NCI-H2081 treated with DMSO at 0.1 percent for 48 hours (cell line): ENCODE results near the gene RAB17.

Source experiments
- DNase-seq: peaks from one replicate; lab custom pipeline; 2025; lab: John Stamatoyannopoulos, UW

Gene RAB17

GRCh38 chr2:237558961-237559641 is 31.4 kb downstream of the RAB17 start:
- no peak for DNase-seq

DNA sequence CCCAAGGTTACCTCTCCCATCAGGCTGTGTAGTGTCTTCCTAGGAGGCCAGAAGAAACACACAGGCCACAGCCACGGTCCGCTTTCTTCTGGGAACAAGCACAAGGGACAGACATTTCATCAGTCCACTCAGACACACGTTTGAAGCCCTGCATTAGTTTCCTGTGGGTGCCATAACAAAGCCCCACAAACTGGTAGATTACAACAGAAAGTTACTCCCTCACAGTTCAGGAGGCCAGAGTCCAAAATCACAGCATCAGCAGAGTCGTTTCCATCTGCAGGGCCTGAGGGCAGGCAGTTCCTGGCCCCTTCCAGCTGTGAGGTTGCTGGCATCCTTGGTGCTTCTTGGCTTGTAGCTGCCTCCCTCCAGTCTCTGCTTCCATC is 32.9 kb downstream of the RAB17 start:
- no peak for DNase-seq

DNA sequence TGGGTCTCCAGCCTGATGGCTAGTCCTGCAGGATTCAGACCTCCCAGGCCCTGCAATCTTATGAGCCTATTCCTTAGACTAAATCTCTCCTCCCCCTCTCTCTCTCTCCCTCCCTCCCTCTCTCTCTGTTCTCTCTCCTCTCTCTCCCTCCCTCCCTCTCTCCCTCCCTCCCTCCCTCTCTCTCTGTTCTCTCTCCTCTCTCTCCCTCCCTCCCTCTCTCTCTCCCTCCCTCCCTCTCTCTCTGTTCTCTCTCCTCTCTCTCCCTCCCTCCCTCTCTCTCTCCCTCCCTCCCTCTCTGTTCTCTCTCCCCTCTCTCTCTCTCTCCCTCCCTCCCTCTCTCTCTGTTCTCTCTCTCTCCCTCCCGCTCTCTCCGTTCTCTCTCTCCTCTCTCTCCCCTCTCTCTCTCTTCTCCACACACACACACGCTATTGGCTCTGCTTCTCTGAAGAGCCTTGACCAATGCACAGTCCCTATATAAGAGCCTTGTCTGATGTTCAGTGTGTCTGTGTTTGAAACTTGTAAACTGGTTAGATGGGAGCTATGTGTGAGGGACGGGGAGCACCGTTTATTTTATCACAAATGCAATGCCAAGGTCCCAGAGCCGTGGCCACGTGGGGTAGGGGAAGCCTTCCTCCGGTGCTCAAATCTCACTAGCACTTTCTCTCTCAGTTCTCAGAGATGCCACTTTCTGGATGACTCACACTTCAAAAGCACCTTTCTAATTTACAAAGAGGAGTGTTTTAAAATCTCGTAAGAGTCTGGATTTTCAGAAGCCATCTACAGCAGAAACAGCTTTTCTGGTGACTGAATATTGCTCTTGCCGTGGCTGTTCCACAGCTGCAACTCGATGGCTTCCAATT is 33.5 kb downstream of the RAB17 start:
- no peak for DNase-seq

DNA sequence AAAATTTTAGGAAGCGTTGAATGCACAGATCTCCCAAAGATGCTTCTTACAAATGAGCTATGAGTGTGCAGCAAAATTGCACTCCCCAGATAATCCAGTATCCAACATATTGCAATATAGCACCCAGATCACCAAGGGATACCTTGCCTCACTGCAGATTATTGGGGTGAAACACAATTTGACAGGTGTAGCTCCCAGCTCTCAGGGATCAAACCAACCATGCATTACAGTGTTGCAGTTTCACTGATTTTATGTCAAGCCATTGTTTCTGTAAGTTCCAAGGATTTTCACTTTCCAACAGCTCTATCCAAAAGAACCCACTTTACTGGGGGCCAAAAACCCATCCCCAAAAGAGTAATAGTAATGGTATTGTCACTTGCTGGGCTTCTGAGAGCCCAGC is 35.0 kb downstream of the RAB17 start:
- DNase-seq: no peak

DNA sequence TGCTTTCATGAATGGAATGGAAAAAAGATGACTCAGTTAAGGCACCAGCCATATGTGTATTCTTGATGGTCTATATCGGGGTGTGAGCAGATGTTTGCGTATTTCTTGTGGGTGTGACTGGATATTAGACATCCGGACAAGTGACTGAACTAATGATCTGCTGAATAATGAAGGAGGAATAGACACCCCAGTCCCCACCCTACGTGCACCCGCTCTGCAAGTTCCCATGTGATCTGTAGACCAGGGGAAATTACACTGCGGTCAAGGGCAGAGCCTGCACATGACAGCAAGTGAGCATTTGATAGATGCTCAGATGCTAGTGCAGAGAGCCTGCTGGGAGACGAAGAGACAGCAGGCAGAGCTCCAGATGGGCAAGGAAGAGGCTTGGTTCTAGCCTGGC is 36.6 kb downstream of the RAB17 start:
- no peak for DNase-seq

DNA sequence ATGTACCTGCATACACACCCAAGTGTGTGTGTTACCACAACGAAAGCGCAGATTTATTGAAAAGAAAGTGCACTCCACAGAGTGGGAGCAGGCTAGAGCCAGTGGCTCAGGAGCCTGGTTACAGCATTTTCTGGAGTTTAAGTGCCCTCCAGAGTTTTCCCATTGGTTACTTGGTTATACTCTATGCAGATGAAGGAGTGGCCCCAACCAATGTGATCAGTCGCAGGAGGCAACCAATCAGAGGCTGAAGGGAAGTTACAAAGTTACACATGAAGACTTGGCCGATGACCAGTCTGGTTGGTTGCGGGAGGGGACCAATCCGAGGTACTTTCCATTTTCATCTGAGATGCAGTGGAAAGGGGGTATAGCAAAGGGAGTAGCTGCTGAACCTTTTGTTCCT is 37.6 kb downstream of the RAB17 start:
- DNase-seq: no peak

GRCh38 chr2:237551071-237551574 is 39.4 kb downstream of the RAB17 start:
- DNase-seq: no peak

DNA sequence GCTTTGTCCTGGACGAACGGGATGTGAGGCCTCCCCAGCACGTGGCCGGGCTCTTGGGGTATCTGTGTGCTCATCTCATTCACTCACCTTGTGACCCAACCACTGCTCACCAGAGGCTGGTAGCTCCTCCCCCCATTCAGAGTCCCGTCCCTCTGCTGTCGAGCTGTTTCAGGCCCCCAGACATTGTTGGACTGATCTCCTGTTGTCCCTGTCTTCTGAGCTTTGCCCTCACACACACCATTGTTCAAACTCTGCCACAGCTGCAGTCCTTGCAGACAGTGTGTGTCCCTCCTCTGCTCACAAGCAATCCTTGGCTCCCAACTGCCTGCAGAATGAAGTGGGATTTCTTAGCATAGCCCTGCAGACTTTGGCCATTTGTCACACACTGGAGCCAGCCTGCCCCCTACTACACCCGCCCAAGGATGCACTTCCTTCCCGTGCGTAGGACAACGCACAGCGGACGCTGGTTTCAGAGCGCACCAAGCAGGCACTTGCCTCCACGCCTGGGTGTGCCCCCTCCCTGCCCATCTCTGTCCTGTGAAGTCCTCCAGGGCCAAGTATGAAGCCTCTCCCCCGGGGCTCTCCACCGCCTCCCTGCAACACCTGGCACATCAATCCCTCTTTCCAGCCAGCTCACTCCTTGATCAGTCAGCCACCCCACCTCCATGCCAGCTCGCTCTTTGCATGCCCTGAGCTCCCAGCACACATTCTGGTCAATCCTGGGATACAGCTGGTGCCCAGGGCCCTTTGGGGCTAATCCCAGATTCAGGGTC is 40.7 kb downstream of the RAB17 start:
- DNase-seq: no peak

DNA sequence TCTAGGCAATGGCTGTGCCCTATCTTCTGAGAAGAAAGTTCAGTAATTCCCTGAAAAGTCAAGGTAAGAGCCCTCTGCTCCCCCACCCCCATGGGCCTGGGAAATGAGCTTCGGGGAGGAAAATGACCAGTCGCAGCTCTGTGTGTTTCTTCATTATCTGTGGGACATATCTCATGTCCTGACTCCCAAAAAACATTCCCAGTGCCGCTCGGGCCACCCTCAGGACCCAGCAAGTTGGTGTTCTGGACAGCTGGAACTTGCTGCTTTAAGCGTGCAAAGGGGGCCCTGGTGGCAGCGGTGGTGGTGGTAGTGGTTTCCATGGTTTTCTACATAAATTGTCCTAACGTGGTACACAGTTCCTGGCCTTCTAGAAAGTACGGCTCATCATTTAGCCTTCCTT is 41.3 kb downstream of the RAB17 start:
- no peak for DNase-seq

GRCh38 chr2:237547841-237548416 is 42.6 kb downstream of the RAB17 start:
- no peak for DNase-seq

DNA sequence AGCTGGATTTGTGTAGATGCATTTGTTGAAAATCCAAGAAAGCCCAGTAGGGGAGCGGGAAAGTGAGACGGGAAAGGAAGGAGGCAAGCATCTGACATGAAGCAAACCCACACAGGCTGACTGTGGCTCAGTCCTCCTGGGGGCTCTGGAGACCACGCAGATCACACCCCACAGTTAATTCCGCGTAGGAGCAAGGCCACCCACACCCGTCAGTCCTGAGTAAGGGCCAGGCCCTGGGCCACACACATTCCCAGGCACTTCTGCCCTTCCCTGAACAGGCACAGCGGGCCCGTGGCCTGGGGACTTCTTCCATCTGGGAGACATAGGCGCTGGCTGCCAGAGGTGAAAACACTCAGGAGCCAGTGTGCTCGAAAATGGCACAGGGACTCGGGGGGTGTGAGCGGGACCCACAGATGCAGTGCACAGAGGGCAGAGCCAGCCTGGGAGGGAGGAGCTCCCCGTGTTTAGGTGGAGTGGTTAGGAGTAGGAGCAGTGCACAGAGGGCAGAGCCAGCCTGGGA is 43.6 kb downstream of the RAB17 start:
- DNase-seq: no peak

- DNase-seq: no peak
Observed at GRCh38 chr2:237546040-237546875, 44.3 kb downstream of the RAB17 start.

- no peak for DNase-seq
Observed at GRCh38 chr2:237542001-237542704, 48.4 kb downstream of the RAB17 start.

DNA sequence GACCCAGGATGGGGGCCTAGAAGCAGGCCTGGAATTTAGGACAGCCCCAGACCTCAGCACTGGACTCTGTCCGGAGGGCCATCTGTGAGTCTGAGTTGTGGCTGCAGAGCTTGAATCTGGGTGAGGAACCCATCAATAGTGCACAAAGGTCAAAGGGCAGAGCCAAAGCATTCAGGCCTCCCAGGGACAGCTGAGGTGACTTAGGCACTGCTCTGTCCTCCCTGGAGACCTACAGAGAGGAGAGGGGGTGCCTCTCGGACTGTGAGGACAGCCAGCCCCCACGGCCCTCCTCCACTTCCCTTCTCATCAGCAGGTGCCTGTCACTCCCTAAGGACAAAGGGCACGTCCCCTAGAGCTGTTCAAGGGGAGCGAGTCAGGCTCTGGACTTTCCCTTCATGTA is 49.3 kb downstream of the RAB17 start:
- no peak for DNase-seq

GRCh38 chr2:237540823-237541222 is 49.7 kb downstream of the RAB17 start:
- no peak for DNase-seq

GRCh38 chr2:237540223-237540775 is 50.2 kb downstream of the RAB17 start:
- no peak for DNase-seq

GRCh38 chr2:237539681-237540080 is 50.9 kb downstream of the RAB17 start:
- no peak for DNase-seq

DNA sequence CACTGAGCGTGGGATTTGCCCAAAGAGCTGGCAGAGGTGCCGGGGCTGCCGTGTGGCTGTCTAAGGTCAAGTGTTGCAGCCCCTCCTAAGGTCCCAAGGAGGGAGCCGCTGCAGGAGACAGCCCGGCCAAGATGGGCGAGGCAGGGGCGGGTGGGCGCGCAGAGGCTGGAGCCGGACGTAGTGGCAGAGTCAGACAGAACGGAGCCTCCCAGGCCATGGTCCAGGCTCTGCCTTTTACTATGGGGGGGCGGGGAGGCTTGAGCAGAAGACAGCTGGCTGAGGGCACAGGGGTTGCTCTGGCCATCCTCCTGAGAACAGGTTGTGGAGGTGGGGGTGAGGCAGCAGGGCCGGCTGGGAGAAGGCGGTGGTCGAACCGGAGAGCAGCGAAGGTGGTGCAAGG is 51.6 kb downstream of the RAB17 start:
- no peak for DNase-seq

DNA sequence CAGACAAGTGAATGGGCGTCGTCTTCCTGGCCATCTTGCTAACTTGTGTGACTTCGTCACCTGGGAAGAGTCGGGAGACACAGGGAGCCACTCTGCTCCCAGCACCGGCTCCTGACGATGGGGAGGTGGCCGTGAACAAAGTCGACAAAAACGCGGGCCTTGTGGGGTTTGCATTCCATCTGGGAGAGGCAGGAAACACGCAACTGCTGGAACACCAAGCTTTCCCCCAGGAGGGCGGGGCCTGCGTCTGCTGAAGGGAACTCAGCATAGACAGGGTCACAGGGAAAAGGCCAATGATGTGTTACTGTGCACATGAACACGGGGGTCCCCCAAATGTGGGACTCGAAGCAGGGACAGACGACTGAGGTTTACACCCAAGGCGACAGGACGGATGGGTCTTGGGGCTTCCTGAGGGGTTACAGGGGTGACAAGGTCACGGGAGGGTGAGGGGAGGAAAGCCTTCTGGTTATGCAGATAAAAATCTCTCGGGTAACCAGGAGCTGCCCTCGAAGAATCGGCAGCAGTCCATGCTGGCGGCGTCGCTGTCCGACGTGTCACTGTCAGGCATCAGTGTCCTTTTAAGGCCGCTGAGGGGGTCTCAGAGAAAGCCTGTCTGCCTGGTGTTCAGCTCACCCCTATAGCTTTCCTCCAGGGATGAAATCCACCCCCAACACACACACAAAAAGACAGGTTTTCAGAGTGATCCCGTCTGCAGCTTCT is 52.4 kb downstream of the RAB17 start:
- no peak for DNase-seq
